Stimulated activated naive CD8-positive, alpha-beta T cell treated with anti-CD3 and anti-CD28 coated beads, Interleukin-15, Interleukin-2, amounts not matched to agents 100 U/mL and 50 U/mL, for 24 hours (primary cell): ENCODE data around the gene SUSD1.

Experiments
- ATAC-seq: fragments of 150-1000 bp; cut with Tn5 transposase; one replicate; pipeline ENCODE4 v1.10.0; 2021
- DNase-seq: peaks from one replicate; pipeline ENCODE4 v3.0.0; 2021

SUSD1 gene

DNA sequence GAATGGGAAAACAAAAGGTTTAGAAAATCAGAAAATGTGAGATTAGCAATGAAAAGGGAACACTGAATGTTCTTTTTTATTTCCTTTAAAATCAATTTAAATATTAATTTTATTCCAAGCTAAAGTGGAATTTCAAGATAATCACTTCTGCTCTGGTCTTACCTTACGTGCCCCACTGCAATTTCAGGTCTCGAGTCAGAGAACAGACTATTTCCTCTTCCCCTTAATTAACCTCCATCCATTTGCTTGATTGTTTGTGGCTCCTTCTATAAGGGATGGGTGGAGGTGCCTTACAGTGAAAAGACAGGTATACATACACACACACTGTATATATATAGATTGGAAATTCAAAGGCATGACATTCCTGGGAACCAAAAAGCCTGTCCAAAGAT, 137.1 kb downstream of the SUSD1 start:
- ATAC-seq = no peak

DNA sequence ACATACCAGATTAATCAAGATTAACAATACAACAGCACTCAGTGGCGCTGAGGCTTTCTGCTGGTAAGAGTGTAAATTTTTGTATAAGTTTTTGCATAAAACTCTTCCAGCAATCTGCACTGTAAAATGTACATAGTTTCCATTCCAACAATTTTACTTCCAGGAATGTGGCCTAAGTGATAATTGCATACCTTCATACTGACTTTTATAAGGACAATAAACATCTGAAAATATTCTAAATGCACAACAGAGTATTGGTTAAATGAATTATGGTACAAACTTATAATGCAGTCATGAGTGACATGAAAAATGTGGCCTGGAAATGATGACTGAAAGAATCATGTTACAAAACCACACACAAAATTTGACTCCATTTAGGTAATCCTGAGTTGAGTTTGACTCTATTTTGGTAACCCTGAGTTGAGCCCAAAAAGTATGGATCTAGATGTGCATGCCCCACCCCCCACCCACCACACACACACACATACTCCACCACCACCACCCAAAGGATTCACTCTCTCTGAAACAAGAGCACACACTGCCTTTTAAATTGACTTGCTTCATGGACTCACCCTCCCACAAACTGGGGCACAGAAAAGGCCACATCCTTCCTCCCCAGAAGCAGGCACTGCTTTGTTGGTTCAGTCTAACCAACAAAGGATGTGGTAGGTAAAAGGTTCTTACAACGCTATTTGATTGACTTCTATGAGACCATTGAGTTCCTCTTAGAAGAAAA, 137.6 kb downstream of the SUSD1 start:
- DNase-seq = peak; percentile 63
- peak; percentile 93 for ATAC-seq

More for the DNA sequence above, 137.1 kb downstream of the SUSD1 start:
- no peak for DNase-seq

DNA sequence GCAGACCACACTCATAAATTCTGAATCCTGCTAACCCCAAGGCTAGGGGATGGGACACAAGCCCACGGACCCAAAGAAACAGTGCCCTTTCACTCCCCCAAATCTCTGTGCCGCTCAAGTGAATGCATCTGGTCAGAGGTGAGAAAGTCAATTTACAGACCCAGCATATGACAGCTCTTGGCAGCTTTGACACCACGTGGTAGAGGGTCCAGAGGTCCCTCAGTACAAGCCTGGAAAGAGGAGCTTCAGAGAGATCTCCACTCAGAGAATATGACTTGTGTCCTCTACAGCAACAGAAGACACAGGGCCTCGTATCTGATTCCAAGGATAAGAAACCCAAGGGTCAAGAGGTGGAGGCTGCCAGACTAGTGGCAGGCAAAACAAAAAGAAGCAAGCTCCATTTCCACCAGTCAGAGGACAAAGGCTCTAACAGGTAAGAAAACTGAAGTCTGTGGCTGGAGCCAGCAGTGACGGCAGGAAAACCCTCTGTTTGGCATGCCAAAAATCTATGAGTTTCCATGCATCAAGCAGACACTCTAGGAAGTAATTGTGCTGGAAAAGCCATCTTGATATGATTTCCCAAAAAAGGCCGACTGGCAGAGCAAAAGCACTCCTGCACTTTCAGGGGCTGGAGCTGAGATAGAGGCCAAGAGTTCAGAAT, 139.8 kb downstream of the SUSD1 start:
- ATAC-seq (no peak), DNase-seq (no peak)

DNA sequence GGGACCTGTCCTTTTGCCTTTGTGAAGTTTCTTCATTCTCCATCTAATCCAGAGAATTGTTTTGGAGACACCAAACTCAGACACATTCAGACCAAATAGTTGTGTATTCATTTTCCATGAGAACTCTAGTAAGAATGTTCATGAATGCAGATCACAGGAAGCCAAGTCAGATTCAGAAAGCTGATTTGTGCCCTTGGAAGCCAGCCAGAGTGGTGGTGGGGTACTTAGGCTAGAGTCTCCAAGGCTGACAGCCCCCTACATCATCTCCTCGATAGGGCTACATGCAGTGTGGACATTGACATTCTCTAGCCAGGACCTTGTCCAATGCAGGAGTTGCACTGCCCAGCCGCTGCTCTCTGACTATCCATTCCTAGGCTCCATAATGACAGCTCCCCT, 140.9 kb downstream of the SUSD1 start:
- DNase-seq (no peak), ATAC-seq (no peak)

DNA sequence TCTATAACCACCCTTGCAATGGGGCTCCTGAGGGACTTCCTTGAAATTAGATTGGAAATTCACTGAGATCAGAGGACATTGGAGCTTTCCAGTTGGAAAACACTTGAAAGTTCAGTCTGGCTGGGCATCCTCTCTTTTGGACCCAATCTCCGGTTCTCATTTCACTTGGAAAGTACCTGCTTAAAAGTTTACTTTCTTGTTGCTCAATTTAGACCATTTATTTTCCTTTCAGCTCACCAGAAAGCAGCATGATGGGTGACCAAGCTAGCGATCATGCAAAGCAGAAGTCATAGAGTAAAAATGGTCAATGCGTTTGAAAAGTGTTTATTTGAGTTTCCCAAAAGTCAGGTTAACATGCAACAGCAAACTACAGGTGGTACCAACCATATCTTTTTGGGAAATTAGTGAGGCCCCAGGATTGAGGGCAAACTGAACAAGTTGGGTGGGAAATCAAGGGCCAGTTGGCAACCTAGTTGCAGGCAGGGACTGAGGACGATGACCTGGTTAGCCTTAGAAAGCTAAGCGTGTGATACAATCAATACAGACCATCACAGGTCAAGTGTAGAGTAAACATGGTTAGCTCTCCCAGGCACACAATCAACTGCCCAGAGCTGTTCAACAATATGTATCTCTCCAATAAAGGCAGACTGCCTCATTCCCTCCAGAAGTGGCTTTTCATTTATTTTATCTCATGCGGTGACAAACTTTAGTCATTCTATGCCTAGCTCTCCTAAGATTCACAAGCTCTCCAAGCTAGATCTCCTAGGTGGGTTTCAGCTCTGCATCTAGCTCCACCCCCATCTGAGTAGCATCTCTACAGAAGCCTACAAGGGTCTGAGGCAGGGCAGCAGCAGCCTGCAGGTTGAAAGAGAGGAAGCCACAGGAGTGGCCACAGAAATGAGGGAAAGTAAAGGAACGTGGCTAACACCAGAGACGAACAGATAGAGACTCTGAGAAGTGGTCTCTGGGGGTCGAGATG, 141.6 kb downstream of the SUSD1 start:
- DNase-seq = no peak
- no peak for ATAC-seq

DNA sequence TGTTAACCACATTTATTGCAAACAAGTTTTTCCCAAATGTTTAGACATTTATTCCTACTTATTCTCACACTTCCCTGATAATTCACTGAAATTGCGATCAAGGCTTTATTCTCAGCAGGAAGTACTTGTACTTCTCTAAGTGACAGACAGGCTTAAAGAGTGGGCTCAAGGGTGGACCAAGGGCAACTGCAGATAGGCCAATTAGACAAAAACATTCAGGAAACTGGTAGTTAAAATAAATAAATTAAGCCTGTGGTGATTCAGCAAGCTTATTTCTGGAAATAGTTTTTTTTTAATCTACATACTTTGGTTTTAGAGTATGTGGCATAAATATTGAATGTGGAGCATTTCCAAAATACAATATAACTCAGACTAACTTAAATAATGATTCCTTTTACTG, 142.4 kb downstream of the SUSD1 start:
- ATAC-seq = no peak
- DNase-seq = no peak

DNA sequence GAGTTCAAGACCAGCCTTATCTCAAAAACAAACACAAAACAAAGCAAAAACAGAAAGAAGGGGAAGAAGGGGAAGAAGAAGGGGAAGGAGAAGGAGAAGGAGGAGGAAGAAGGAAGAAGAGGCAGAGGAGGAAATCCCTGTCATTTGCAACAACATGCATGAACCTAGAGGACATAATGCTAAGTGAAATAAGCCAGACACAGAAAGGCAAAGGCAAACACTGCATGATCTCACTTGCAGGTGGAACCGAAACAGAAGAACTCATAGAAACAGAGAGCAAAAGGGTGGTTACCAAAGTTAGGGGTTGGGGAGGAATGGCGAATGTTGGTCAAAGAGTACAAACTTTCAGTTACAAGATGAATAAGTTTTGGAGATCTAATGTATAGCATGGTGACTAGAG, 143.1 kb downstream of the SUSD1 start:
- DNase-seq (no peak), ATAC-seq (peak; percentile 48)

DNA sequence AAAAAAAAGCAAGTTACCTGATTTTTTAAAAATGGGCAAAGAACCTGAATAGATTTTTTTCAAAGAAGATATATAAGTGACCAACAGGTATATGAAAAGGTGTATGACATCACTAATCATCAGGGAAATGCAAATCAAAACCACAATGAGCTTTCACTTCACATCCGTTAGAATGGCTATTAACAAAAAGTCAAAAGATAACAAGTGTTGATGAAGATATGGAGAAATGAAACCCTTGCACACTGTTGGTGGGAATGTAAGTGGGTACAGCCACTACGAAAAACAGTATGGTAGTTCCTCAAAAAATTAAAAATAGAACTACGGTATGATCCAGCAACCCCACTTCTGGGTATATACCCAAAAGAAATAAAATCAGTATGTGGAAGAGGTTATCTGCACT, 143.7 kb downstream of the SUSD1 start:
- no peak for DNase-seq

DNA sequence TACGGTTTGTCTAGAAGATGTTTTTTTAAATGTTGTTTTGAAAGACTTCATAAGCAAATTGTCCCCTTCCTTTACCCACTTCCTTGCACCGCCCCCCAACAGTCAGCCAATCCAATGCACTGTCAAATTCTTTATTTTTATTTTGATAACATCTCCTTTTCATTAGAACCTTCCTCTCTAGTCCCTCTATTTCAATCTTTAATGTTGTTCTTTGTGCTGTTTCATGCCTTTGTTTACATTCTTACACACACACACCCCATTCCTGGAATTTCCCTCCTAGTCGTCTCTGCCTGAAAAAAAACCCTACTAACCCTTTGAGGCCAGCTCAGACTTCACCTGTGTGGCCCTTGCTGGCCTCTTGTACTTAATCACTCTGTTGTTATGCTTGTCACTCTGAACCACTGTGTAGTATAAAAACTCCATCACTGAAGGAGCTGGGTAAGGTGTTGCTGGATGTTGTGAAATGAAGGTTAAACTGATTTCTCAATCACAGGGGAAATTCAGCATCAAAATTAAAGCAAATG, 145.1 kb downstream of the SUSD1 start:
- ATAC-seq (no peak), DNase-seq (no peak)

More for the DNA sequence above, 143.7 kb downstream of the SUSD1 start:
- no peak for ATAC-seq

DNA sequence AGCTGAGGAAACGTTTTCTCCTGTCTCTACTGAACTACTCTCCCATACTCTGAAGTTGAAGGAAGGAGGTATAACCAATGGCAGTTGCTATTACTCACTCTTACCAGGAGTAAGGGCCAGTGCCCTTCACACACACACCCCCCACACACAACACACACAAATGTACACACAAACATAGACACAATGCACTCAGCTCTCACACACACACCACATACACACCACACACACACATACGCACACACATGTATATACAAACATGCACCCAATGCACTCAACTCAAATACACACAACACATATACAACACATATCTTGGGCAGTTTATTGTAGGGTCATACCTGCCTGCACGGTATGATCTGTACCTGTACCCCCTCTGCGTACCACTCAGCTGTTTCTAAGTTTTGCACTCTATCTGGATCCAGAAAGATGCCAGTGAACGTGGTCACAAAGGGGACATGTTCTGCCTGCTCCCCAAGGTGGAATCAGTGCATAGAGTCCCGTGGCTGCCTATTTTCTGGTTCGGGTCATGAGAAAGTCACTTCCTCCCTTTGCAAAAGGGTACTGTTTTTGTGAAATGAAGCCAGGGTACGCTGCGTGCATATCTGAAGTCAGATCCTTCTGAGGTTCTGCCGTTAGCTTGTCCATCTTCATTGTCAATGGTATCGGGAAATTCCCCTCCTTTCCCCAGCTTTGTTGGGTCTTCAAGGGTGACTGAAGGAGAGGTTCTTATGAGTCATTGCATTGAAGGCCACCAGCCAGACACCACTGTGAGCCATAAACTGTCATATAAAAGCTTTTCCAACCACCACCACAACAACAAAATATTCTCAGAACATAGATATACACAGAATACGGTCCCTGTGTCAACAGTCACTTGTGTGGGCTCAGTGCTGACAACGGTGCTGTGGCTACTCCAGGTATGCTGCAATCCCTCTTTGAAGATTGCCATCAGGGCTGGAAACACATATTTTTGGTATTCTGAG, 146.6 kb downstream of the SUSD1 start:
- DNase-seq (peak; percentile 39), ATAC-seq (peak; percentile 91)

DNA sequence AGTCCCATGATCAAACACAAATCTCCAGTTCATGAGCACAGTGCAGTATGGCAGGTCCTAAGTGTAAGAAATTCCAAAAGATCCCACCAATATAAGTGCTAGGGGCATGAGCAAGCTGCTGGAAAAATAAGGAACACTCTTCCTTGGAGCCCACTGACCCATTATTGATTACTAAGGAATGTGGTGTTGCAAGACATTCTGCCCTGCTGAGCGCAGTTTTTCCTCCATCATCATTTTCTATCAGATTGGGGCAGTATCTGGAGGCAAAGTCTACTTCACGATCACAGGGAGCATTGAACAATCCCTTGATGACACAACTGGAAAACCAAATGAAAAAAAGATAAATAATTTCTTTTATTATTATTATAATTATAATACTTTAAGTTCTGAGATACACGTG, 149.2 kb downstream of the SUSD1 start:
- ATAC-seq (no peak), DNase-seq (no peak)

DNA sequence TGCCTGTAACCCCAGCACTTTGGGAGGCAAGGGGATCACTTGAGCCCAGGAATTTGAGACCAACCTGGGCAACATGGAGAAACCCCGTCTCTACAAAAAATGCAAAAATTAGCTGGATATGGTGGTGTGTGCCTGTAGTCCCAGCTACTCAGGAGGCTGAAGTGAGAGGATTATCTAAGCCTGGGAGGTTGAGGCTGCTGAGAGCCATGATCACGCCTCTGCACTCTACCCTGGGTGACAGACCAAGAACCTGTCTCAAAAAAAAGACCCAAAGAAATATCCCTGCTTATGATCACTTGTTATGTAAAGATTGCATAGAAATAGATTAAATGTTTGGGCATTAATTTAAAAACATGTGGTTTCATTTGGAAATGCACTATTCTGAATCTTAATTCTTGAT, 153.4 kb downstream of the SUSD1 start:
- ATAC-seq = no peak
- no peak for DNase-seq

DNA sequence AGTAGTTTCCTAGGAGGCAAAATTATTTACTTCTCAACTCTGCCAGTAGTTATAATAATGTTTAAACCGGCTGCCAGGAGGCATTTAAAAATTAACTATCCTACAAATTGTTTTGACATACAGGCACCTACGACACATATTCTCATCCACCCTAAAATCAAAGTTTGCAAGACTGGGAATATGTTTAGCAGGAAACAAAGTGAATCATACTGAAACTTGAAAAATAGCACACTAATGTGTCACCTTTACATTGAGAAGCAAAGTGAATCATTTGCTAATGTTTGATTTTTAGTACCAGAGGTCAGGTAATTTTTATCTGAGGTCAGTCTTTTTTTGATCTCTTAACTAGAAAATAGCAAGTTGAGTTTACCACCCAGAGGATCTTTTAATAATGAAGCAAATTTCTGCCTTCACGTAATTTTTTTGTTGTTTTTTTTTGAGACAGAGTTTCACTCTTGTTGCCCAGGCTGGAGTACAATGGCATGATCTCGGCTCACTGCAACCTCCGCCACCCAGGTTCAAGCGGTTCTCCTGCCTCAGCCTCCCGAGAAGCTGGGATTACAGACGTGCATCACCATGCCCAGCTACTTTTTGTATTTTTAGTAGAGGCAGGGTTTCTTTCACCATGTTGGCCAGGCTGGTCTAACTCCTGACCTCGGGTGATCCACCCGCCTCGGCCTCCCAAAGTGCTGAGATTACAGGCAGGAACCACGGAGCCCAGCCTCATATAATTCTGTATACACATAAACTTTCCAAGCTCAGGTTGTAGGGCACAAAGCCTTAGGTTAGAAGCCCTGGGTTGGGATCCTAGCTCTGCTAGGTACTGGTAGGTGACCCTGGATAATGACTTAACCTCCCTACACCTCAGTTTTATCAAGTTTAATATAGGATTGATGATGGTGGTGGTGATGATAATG, 154.2 kb downstream of the SUSD1 start:
- no peak for DNase-seq
- ATAC-seq = no peak

DNA sequence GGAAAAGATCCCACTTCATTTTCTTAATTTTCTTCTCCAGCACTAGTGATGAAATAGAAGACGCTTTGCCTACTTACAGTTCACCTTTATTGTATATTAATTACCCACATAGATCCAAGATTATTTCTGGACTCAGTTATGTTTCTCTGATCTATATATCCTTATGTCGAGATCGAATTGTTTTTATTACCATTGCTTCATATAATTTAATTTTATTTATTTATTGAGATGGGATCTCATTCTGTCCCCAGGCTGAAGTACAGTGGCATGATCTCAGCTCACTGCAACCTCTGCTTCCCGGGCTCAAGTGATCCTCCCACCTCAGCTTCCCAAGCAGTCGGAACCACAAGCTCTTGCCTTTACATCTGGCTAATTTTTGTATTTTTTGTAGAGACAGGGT, 157.2 kb downstream of the SUSD1 start:
- no peak for ATAC-seq
- no peak for DNase-seq

DNA sequence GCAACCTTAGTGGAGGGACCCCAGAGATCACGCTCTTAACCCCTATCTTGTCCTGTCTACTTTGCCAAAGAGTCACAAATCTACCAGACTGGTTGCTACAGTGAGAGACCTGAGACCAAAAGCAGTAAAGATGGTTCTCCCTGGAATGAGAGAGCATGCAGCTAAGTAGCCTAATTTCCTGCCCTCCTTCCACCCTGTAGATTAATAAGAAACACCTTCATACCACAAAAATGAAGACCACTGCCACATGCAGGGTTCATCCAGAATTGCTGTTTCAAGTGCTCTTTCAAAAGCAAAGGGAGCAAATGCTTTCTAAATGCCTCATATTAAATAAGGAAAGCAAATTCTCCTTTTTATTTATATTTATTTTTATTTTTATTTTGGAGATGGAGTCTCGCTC, 159.4 kb downstream of the SUSD1 start:
- DNase-seq (no peak), ATAC-seq (no peak)

DNA sequence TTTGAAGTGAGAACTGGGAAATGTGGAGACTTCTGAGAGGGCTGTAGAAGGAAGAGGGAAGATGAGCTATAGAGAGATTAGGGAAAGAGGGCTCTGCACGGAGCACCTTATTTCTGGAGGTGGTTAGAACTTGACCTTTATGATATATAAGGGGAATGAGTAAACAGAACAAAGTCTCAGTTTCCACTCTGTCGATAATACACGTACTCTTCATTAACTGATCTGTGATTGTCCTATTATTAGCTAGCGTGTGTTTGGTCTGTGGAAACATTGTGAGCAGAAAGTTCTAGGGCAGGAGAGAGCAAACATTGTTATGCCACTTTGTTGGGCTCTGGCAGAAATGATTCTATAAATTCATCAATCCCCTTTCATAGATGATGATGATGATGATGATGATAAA, 159.9 kb downstream of the SUSD1 start:
- DNase-seq = no peak
- ATAC-seq = no peak

DNA sequence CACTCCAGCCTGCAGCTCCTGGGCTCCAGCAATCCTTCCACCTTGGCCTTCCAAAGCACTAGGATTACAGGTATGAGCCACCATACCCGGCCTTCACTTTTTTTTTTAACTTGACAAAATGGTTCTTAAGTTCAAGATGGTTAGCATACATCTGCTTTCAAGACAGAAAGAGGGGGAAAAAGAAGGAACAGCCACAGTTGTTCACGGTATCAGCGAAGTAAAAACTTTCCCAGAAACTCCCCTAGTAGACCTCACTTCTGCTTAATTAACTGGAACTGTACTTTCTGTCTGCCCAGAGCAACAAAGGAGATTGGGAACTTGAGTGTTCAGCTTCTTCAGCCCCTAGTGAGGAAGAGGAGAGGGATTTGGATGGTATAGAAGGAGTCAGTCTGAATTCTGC, 161.8 kb downstream of the SUSD1 start:
- ATAC-seq (no peak), DNase-seq (no peak)

DNA sequence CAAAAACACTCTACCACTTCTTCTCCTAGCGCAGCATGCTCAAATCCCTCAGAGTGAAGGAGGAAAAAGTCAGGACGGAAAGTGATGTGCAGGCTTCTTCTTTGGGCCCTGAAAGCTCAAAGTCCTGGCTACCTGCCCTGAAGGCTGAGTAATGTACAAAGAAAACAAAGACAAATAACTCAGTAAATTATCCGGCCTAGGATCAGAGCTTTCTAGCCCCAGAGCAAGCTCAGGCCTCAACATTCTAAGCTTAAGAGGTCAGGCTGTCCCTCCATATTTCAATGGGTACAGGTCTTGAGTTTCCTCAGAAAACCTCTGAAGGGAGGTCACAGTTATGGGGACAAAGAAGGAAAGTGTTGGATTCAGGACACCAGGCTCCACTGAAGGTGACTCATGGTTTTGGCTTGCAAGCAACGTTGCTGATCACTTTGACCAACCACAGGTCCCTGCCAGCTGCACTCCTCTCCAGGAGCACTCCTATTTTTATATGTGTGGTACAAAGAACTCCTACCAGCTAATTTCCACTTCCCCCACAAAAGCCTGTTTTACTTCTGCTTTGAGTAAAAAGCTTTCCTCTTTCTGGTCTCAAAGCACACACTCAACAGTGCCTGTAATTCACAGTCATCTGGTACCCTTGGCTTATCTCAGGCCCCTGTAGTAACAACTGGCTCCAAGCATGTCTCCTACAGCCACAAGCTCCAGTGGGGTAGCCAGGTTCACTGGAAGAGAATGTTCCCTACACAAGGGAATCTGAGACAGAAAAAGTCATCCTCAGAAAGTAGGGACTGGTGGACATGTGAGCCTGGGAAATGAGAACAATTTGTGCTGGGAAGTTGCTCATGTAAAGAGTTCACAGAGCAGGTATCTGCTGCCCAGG, 162.8 kb downstream of the SUSD1 start:
- ATAC-seq (peak; percentile 95), DNase-seq (peak; percentile 51)

DNA sequence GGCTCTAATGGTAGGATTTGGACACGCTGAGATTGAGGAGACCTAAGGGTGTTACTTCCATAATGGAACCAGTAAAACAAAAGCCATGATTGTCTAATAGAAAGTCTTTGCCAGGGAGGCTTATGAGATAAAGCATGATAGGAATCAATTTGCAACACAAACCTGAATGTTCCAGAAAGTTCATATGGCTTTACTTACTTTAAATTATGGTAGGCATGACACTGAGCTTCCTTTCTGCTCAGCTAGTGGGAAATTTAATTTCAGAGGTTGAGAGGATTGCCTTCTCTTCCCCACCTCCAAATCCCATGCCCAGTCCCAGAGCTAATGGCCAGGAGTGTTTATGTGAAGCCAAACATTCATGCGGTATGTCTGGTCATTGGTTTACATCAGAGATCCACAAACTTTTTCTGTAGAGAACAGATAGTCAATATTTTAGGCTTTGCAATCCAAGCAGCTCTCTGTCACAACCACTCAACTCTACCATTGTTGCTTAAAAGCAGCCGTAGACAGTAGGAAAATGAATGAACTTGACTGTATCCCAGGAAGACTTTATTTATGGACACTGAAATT, 164.0 kb downstream of the SUSD1 start:
- no peak for DNase-seq
- ATAC-seq = no peak
